Activated T-helper 1 cell treated with anti-CD3 and anti-CD28 coated beads, Interleukin-2, amount 50 U/mL, for 16 hours (primary cell): Measurements from ENCODE around the gene SYCN.

Source experiments
- DNase-seq, 2 donors: peaks; one replicate each; pipeline ENCODE4 v3.0.0-alpha.2; 2020; ENCODE audit warnings: low read depth in 1 of 2, low spot score in 1 of 2

SYCN gene

DNA sequence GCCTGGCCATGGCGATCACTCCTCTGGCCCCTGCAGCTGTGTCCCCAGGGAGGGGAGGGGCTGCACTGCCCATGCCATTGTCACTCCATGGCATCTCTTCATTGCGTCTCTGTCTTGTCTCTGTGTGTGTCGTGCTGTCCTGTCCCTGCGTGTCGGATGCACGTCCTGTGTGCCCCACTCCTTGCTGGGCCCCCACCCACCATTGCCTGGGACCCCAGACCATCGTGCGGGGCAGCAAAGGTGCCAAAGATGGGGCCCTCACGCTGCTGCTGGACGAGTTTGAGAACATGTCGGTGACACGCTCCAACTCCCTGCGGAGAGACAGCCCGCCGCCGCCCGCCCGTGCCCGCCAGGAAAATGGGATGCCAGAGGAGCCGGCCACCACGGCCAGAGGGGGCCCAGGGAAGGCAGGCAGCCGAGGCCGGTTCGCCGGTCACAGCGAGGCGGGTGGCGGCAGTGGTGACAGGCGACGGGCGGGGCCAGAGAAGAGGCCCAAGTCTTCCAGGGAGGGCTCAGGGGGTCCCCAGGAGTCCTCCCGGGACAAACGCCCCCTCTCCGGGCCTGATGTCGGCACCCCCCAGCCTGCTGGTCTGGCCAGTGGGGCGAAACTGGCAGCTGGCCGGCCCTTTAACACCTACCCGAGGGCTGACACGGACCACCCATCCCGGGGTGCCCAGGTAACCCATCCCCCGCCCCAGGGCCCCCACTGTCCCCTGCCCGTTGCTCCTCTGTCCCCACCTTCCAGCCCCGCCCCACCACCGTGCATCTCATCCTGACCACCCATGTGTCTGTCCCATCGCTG lies 31.2 kb downstream of the SYCN start:
- no peak for DNase-seq

DNA sequence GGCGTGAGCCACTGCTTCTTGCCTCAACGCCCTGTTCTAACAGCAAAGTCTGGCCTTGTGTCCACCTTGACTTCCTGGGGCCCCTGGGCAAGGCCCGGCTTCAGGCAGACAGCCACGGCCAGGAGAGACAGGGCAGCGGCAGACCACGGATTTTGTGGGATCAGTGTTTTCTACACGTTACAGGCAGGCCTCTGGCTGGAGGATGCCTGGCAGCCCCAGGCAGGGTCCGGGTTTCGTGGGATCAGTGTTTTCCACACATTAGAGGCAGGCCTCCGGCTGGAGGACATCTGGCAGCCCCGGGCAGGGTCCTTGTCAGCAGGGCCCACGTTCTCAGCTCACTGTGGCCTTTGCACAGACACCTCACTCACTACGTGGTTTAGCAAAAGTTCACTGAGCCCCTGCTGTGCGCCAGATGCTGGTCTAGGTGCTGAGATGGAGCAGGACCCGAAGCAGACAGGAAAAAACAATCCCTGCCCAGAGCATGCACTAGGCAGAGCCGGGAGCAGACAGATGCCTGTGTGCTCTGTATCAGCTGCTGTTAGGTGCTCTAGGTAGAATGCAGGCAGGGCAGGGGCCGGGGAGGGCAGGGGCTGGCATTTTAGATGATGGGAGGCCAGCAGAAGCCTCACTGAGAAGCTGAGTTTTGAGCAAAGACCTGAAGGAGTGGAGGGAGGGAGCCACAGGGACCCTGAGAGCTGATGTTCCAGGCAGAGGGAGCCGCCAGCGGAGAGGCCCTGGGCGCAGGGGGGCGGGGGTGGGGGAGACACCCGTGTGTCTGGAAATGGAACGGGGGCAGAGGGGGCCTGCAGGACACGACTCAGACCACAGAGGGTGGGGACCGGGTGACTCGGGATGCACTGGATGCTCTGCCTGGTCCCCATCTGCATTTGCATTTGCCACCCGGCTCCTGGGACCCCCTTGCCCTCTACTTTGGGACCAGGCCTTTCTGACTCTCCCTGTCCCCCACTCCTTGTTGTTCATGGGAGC lies 32.3 kb downstream of the SYCN start:
- DNase-seq = no peak

DNA sequence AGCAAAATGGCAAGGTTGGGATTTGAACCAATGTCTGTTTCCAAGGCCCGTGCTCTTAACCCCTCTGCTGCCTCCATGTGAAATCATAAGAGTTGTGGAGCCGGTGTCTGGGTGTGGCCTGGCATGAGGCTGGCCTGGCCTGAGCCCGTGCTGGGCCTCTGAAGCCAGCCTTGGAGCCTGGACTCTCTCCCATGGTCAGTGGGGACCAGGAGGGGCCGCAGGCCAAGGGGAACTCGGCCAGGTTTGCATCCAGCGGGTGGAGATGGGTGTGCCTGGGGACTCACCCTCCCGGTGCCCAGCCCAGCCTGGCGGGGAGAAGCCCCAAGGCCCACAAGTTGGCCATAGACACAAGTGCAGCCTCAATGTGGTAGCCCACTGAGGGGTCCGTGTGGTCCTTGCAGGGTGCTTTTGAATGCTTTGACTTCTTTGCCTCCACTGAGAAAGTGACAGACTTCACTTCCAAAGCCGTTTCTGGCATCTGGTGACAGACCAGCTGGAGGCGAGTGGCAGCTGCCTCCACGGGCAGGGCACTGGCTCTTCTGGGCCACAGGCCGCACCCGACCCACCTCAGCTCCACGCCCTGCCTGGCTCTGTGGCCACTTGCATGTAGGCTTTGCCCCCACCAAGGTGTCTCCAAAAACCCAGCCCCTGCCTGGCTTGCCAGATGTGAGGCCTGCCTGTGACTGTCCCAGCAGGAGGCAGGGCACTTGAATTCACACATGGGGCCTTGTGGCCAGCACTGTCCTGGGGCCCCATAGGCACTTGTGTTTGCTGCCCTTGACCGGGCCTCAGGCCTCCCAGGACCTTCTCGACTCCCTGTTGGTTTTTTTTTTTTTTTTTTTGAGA lies 33.5 kb downstream of the SYCN start:
- DNase-seq = no peak

DNA sequence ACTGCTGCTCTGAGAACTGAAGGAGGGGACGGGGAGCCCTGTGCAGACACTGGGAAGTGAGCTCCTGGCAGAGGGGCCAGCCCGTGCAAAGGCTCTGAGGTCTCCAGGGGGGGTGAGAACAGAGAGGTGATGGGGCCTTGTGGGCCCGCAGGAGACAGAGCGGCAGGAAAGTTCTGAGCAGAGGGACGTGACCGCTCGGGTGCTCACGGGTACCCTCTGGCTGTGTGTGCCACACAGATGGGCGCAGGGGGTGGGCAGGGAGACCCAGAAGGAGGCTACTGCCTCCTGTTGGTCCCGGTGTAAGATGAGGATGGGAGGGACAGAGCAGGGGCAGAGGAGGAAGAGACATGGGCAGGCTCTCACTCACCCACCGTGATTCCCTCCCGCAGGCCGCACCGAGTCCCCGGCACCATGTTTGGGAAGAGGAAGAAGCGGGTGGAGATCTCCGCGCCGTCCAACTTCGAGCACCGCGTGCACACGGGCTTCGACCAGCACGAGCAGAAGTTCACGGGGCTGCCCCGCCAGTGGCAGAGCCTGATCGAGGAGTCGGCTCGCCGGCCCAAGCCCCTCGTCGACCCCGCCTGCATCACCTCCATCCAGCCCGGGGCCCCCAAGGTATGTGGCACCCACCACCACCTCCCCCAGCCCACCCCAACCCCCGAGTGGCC lies 34.8 kb downstream of the SYCN start:
- no peak for DNase-seq

DNA sequence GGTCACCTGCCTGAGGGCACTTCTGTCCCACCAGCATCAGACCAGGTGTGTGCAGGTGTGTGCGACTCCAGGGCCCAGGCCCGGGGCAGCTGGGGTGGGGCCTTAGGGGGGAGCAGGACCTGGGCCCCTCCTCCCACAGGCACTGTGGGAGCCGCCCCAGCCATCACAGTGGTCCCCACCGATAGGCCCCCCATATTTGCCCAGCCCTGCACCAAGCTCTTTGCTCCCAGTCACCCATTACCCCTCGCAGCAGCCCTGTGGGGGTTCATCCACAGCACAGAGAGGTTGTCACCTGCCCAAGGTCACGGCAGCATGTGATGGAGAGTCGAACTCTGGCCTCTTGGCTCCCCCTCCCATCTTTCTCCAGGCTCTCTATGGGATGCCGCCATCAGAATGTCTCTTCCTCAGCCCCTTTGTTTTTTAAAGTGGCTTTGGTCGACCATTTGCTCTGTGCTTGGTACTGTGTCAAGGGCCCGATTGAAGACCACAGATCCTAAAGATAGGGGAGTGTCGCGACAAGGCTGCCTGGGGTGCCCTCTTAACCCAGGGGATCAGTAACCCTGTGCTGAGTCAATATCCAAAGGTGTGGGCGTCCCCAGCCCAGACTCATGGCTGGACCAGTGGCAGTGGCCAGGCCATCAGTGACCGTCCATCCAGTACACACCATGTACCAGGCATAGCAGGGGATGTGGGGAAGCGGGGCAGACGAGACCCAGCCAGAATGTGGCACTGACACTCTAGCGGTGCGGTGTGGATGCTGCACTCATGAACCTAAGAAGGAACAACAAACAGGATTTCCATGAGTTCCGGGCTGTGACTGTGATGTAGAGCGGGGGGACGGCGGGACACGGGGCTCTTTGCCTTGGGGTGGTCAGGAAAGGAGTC lies 35.6 kb downstream of the SYCN start:
- no peak for DNase-seq

DNA sequence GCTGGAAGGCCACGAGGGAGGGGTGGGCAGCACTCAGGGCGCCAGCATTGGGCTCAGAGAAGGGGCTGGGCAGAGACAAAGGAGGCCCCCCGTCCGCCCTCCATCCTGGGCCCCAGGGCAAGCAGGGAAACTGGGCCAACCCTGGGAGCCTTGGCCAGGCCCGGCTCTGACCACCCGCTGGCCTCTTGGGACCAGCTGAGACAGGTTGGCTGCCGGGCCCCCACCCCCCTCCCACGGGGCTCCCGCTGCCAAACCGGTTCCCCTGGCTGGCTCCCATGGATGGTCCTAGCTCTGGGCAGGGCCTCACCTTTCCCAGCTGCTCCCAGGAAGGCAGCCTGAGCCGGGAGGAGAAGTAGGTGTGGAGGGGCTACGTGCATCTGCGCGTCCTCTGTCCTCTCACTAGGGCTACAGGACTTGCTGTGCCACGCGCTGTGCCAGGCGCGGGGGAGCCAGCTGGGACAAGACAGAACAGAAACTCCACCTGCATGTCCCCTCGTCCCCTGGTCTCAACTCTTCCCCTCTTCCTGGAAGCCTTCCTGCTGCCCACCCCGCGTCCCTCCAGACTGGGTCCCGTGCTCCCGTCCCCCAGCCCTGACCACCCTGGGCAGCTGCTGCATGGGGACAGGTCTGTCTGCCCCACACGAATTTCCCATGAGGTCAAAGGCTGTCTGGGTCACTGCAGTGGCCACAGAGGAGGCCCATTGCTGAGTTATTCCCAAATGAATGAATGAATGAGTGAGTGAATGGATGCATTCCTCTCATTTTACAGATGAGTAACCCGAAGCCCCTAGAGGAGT lies 36.4 kb downstream of the SYCN start:
- no peak for DNase-seq

DNA sequence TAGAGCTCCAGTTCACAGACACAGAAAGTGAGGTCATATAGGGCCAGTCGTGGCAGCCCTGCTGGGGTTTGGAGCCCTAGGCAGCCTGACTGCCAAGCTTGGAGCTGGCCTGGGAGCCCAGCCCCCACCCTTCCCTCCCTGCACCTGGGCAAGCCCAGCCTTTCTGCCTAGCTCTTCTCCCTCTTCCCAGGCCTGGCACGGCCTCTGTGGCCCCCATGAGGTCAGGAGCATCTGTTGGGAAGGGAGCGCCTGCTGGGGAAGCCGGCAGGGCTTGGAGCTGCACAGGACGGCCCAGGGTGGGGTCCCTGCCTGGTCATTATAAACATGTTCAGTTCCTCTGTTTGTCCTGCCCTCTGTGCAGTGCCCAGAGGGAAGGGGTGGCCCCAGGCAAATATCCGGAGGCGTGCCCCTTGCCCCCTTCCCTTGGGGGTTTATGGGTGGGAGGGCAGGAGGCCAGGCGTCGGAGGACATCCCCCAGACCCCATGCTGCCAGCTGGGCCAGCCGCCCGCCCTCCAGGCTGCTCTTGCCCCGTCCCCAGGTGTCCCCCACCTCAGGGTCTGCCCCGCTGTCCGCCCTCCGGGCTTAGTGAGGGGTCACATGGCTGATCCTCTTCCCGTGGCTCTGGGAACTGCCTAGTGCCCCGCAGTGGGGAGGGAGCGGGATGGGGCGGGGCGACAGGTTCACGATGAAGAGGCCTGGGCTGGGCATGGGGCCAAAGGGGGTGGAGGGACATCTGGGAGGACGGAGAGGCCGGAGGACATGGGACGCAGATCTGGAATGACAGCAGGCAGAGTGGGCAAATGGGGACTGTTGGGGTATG lies 37.3 kb downstream of the SYCN start:
- DNase-seq = no peak

DNA sequence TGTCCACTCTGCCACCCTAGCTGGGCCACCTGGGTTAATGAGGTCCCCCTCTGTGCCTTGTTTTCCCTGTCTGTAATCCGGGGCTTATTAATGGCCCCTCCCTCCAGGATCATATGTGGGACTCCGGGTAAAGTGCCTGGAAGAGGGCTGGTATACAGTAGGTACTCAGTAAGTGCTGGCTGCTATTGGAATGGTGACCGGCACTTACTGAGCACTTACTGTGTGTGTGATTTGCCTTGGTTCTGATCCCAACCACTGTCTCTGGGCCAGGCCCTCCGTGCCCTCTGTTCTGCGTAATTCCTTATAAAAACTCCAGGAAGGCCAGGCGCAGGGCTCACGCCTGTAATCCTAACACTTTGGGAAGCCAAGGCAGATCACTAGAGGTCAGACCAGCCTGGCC lies 38.2 kb downstream of the SYCN start:
- no peak for DNase-seq

DNA sequence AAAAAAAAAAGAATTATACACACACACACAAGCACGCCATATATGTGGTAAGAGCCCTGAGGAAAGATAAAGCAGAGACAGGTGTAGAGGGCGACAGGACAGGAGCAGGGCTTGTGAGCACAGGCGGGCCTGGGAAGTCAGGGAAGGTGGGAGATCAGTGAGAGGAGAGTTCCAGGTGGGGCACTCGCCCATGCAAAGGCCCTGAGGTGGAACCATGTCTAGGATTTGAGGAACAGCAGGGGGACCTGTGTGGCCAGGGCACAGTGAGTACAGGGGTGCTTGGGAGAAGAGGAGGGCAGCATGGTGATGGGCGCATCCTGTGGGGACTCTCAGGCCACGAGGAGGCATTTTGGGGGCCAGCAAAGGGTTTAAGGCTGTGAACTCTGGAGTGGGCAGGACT lies 39.8 kb downstream of the SYCN start:
- no peak for DNase-seq

DNA sequence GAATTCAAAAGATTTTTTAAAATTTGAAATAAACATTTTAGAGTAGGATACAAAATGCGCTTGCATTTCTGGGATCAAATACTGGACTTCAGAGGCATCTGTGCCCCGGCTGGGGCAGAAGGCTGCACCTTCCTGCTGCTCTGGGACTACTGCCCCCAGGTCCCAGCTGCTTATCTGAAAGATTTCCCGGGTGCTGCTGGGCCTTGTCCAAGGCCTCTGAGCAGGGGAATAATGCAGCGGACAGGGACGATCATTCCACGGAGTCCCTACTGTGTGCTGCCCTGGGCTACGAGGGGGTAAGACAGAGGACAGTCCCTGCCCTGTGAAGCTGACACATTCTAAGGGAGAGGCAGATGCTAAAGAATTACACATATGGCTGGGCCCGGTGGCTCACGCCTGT lies 40.4 kb downstream of the SYCN start:
- no peak for DNase-seq

DNA sequence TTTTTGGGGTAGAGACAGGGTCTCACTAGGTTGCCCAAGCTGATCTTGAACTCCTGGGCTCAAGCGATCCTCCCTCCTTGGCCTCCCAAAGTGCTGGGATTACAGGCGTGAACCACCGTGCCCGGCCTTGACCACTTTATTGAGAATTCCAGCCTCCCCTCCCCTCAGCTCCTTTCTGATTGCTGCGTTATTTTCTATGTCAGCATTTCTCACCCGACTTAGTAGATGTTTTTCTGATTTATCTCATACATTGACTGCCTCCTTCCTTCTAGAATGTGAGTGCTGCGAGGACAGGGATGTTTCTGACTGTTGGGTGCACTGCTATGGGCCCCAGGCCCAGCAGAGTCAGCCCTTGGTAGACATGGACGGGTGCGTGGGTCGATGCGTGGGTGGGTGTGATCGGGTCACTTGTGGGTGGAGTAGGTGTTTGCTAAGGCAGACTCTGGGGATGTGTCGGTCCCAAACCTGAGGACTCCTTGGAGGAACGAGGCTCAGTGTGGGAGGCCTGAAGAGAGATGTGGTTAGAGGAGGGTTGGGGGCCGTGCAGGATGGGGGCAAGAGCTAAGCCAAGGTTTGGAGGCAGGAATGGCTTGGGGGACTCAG lies 41.5 kb downstream of the SYCN start:
- no peak for DNase-seq

DNA sequence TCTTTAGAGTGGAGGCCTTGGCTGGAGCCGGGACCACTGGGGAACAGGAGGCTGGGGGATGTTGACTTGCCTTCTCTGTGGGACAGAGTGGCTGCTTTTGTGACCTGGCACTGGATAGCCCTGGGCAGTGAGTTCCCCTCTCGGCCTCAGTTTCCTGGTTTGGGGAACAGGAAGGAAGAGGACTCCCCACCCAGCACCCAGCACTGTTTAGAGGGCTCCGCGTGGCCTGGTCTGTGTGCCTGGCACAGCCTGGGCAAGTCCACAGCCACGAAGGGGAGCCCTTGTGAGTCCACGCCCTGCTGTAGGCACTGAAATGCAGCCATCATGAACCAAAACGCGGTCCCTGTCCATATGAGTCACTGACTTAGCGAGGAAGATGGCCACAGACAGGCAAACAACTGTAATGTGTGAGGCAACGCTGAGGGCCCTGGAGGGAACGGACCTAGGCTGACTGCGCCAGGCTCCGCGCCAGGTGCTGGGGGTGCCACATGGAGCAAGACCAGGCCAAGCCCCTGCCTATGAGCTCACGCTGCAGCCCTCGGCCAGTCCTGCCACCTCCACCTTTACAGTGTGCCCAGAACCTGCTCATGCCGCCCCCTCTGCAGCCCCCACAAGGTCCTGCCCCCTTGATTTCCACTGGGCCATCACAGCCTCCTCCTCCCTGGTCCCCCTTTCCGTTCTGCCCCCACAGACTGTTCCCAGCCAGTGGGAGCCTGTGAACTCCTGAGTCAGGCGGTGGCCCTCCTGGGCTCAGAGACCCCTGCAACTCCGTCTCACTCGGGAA lies 43.0 kb downstream of the SYCN start:
- DNase-seq = no peak

DNA sequence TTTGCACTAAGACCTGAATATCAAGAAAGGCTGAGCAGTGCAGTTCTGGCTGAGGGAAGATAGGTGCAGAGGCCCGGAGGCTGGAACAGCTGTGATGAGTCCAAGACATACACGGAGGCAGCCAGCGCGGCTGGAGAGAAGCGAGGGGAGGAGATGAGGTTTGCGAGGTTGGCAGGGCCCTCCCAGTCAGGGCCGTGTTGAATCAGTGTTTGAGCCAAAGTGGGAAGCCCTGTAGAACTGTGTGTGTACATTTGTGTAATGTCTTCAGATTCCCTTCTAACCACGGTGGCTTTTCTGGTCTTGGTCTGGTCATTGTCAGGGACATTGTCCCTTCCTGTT lies 43.6 kb downstream of the SYCN start:
- DNase-seq = no peak

DNA sequence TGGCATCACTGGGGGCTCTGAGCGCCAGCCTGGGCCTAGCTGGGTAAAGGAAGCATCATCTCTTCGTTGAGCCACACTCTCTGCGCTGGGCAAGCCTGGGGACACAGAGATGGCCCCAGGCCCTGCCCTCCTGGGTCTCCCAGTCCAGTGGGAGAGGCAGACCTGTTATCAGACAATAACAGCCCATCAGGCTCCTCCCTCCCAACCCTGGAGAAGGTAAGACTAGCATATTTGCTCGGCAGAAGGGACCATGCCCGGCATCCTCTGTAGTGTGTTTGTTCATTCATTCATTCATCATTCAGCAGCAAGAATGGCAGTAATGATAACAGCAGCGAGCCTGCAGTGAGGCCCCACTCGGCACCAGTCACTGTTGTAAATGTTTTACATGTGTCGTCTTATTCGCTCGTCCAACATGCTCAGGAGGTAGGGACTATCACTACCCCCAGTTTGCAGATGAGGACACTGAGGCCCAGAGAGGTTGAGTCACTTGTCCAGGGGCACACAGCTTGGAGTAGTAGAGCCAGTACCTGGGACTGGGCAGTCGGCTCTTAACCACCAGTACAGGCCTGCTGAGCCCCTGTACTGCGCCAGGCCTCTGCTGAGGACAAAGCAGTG lies 45.3 kb downstream of the SYCN start:
- DNase-seq = no peak

DNA sequence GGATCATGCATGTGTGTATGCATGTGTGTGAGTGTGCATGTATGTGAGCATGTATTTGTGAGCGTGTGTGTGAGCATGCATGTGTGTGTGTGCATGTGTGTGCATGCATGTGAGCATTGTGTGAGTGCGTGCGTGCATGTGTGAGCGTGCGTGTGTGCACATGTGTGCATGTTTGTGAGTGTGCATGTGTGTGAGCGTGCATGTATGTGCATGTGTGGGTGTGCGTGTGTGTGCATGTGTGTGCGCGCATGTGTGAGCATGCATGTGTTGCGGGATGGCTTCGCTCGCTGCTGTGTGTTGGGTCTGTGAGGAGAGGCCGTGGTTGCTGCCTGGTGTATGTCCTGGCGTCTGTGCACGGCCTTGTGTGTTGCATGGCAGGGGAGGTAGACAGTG lies 46.1 kb downstream of the SYCN start:
- no peak for DNase-seq

DNA sequence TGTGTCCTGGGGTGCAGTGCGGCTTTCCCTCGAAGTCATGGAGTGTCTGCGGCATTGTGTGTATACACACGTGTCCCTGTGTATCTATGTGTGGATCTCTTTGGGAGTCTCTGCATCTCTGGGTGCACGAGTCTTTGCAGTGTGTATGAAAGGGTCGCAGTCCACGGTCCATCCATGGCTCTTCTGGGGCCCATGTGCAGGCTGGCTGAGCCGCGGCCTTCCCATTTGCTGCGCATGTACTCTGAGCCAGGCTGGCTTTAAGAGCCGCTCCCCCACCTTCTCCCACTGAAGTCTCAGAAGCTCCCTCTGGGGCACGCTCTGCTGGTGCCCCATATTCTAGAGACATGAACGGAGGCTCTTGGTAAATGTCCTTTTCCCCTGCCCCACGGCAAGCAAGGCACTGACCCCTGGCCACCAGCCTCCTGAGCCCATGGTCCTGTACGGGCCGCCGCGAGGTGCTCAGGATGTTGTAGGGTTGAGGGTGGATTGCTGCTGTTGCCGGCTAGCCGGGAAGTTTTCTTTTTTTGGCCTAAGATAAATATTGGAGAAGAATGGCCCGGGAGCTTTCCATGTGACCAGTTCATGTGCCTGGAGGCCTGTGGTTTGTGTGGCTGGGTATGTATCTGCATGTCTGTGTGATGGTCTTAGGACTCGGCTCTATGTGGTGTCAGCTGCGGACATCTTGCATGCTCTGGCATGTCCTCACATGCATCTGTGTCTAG lies 46.6 kb downstream of the SYCN start:
- no peak for DNase-seq
